Endodermal cell (in vitro differentiated cells): ENCODE measurements around the gene ERP44. TPM values are rescaled to one million over a fixed set of nuclear protein-coding genes. Genes with fewer than 3 reads are reported as not detected.
"Not testable (repeated sequence)": the region's sequence is repeated elsewhere in the genome, so short reads cannot be mapped to it uniquely, and the experiment has no call there.

ENCODE experiments used
- DNase-seq: peaks from one replicate; pipeline ENCODE4 v3.0.0-alpha.2; 2017
- H3K27ac ChIP-seq: 2 replicates; pipeline ENCODE4 v1.5.1; 2013; ENCODE audit warnings: mild to moderate bottlenecking, low read depth, low read length, moderate library complexity
- H3K27me3 ChIP-seq: 2 replicates; pipeline ENCODE4 v1.6.1; 2013; ENCODE audit warnings: mild to moderate bottlenecking, low read length, moderate library complexity; ENCODE audit not compliant: insufficient read depth, control insufficient read depth, poor library complexity, severe bottlenecking
- H3K36me3 ChIP-seq: 2 replicates; pipeline ENCODE4 v1.7.0; 2013; ENCODE audit warnings: mild to moderate bottlenecking, low read length, moderate library complexity; ENCODE audit not compliant: control insufficient read depth, insufficient read depth
- H3K4me1 ChIP-seq: one replicate; pipeline ENCODE4 v1.7.0; 2013; ENCODE audit warnings: low read length; ENCODE audit not compliant: control insufficient read depth, insufficient read depth
- H3K4me3 ChIP-seq: 2 replicates; pipeline ENCODE4 v1.5.1; 2013; ENCODE audit warnings: mild to moderate bottlenecking, low read length, moderate library complexity
- H3K9ac ChIP-seq: 2 replicates; pipeline ENCODE4 v1.6.1; 2013; ENCODE audit warnings: mild to moderate bottlenecking, low read length, moderate library complexity; ENCODE audit not compliant: poor library complexity, severe bottlenecking; ENCODE audit errors: extremely low read depth
- H3K9me3 ChIP-seq: 2 replicates; pipeline ENCODE4 v1.6.1; 2013; ENCODE audit warnings: mild to moderate bottlenecking, low read length, moderate library complexity; ENCODE audit not compliant: control insufficient read depth
- H3K27ac Mint-ChIP-seq: 2 replicates; pipeline ENCODE4 v1.8.0; 2020; ENCODE audit warnings: mixed read lengths
- H3K27me3 Mint-ChIP-seq: 2 replicates; pipeline ENCODE4 v1.8.0; 2021; ENCODE audit warnings: mild to moderate bottlenecking, mixed read lengths; ENCODE audit not compliant: insufficient read depth
- H3K36me3 Mint-ChIP-seq: 2 replicates; pipeline ENCODE4 v1.8.0; 2020; ENCODE audit warnings: low read depth, mixed read lengths
- H3K4me1 Mint-ChIP-seq: 2 replicates; pipeline ENCODE4 v1.8.0; 2020; ENCODE audit warnings: mixed read lengths
- H3K4me3 Mint-ChIP-seq: 2 replicates; pipeline ENCODE4 v1.8.0; 2020; ENCODE audit warnings: mild to moderate bottlenecking, moderate library complexity, mixed read lengths
- H3K9me3 Mint-ChIP-seq: 2 replicates; pipeline ENCODE4 v1.8.0; 2020; ENCODE audit warnings: mild to moderate bottlenecking, mixed read lengths
- CTCF ChIP-seq: fragments of 200-600 bp; sonication (generic); conservative IDR thresholded peaks from 2 replicates; pipeline ENCODE4 v1.5.0; 2021; ENCODE audit warnings: antibody characterized with exemption, mild to moderate bottlenecking
- WGBS, 2 experiments: methylation state at CpG; one replicate each; pipeline versions ENCODE4 v1.1.5 to v1.1.7; 2013; ENCODE audit warnings: missing lambda C conversion rate in 2 of 2, mixed read lengths in 1 of 2; ENCODE audit not compliant: insufficient coverage in 1 of 2, insufficient read length in 1 of 2; 5-methylcytosine and 5-hydroxymethylcytosine counted together
- total RNA-seq, 2 donors: library from RNA; stranded (reverse); fragmentation: NEBNext Ultra II Directional in 1 of 2; extraction: Animal tissue kit (Norgen Biotek cat#: 25700) in 1 of 2; gene quantifications; 2 replicates in 1 of 2; 3 replicates in 1 of 2; pipeline ENCODE4 v1.2.1, GENCODE V29; 2021

The ERP44 gene
- total RNA-seq, 2 donors from 2014 or later, result 22.4 to 23.4 TPM

- H3K36me3 Mint-ChIP-seq, result peaks cover 20% of the 10 kb centered on the region
- no peak for TF ChIP-seq CTCF
- WGBS, 2 experiments, result 83% methylated on average over 2 of the region's 2 CpGs; no CpG with 5 or more reads in 1 of the 2 experiments
- DNase-seq, result no peak
- Histone ChIP-seq H3K36me3 (no peaks in the 10 kb centered on the region), H3K9me3 (peaks cover 12% of the 10 kb centered on the region), H3K4me3 (no peak overlapping the region), H3K9ac (no peak overlapping the region), H3K4me1 (no peaks in the 10 kb centered on the region), H3K27ac (no peak overlapping the region), H3K27me3 (no peaks in the 10 kb centered on the region)
- H3K27ac Mint-ChIP-seq, result no peak overlapping the region
- H3K4me1 Mint-ChIP-seq, result peaks cover 2% of the 10 kb centered on the region
- H3K27me3 Mint-ChIP-seq, result no peaks in the 10 kb centered on the region
- peaks cover 8% of the 10 kb centered on the region for H3K9me3 Mint-ChIP-seq
- H3K4me3 Mint-ChIP-seq, result no peak overlapping the region
Observed at GRCh38 chr9:100072805-100073204, 26.0 kb downstream of the ERP44 start.

- no peak overlapping the region for H3K4me3 ChIP-seq
- H3K9ac ChIP-seq, result no peak overlapping the region
- H3K27me3 ChIP-seq, result no peaks in the 10 kb centered on the region
- H3K4me1 Mint-ChIP-seq, result peaks cover 7% of the 10 kb centered on the region
- peaks cover 25% of the 10 kb centered on the region for H3K36me3 Mint-ChIP-seq
- no peaks in the 10 kb centered on the region for H3K4me1 ChIP-seq
- DNase-seq, result no peak
- H3K4me3 Mint-ChIP-seq, result no peak overlapping the region
- no peak for TF ChIP-seq CTCF
- WGBS, 2 experiments, result 92 to 100% methylated on average over 1 to 2 of the region's 2 CpGs
- H3K9me3 ChIP-seq, result peaks cover 18% of the 10 kb centered on the region
- peaks cover 22% of the 10 kb centered on the region for H3K9me3 Mint-ChIP-seq
- no peak overlapping the region for H3K27ac ChIP-seq
- H3K27me3 Mint-ChIP-seq, result no peaks in the 10 kb centered on the region
- H3K36me3 ChIP-seq, result no peaks in the 10 kb centered on the region
- no peak overlapping the region for H3K27ac Mint-ChIP-seq
Observed at GRCh38 chr9:100071271-100071670, 27.5 kb downstream of the ERP44 start.

- H3K27me3 ChIP-seq, result no peaks in the 10 kb centered on the region
- Mint-ChIP-seq H3K4me1 (peaks cover 11% of the 10 kb centered on the region), H3K4me3 (no peak overlapping the region), H3K36me3 (peaks cover 29% of the 10 kb centered on the region), H3K9me3 (peaks cover 22% of the 10 kb centered on the region), H3K27ac (no peak overlapping the region), H3K27me3 (no peaks in the 10 kb centered on the region)
- no peak overlapping the region for H3K9ac ChIP-seq
- H3K9me3 ChIP-seq, result peaks cover 21% of the 10 kb centered on the region
- no peak for TF ChIP-seq CTCF
- H3K36me3 ChIP-seq, result no peaks in the 10 kb centered on the region
- DNase-seq, result no peak
- H3K4me1 ChIP-seq, result no peaks in the 10 kb centered on the region
- H3K27ac ChIP-seq, result no peak overlapping the region
- H3K4me3 ChIP-seq, result no peak overlapping the region
- WGBS, 2 experiments, result 96 to 100% methylated on average over 2 of the region's 2 CpGs
Observed at GRCh38 chr9:100070104-100071041, 28.4 kb downstream of the ERP44 start.

GRCh38 chr9:100069068-100069467, 29.7 kb downstream of the ERP44 start:
- H3K27me3 ChIP-seq, DNase-seq, H3K36me3 ChIP-seq, H3K27me3 Mint-ChIP-seq, H3K4me3 ChIP-seq, H3K4me3 Mint-ChIP-seq, H3K4me1 ChIP-seq, H3K27ac Mint-ChIP-seq, H3K9ac ChIP-seq, H3K27ac ChIP-seq: not testable (repeated sequence)
- Mint-ChIP-seq H3K9me3 (peaks cover 22% of the 10 kb centered on the region), H3K4me1 (peaks cover 12% of the 10 kb centered on the region), H3K36me3 (peaks cover 24% of the 10 kb centered on the region)
- peaks cover 21% of the 10 kb centered on the region for H3K9me3 ChIP-seq
- WGBS, 2 experiments, result no CpG with 5 or more reads among the region's 3 CpGs

GRCh38 chr9:100067990-100068389, 30.8 kb downstream of the ERP44 start:
- Mint-ChIP-seq H3K36me3 (peaks cover 24% of the 10 kb centered on the region), H3K4me1 (peaks cover 20% of the 10 kb centered on the region), H3K9me3 (peaks cover 22% of the 10 kb centered on the region)
- 97% methylated on average over 19 of the region's 30 CpGs; no CpG with 5 or more reads in 1 of the 2 experiments for WGBS, 2 experiments
- not testable (repeated sequence) for H3K27ac Mint-ChIP-seq, H3K4me3 Mint-ChIP-seq, H3K9ac ChIP-seq, H3K4me3 ChIP-seq, H3K4me1 ChIP-seq, H3K36me3 ChIP-seq, H3K27ac ChIP-seq, H3K27me3 Mint-ChIP-seq, DNase-seq, H3K27me3 ChIP-seq
- peaks cover 21% of the 10 kb centered on the region for H3K9me3 ChIP-seq
